Measurements from ENCODE around the gene AFF3.
"Not testable (repeated sequence)": the region's sequence is repeated elsewhere in the genome, so short reads cannot be mapped to it uniquely, and the experiment has no call there.

The AFF3 gene

GRCh38 chr2:100143286-100143685 is 896 bp upstream of the AFF3 start:
- DNase-seq = no peak

- DNase-seq = no peak
Observed at GRCh38 chr2:100141906-100142305, 484 bp downstream of the AFF3 start.

GRCh38 chr2:100140582-100140981 is 1.8 kb downstream of the AFF3 start:
- no peak for DNase-seq

- DNase-seq = no peak
Observed at GRCh38 chr2:100137866-100138570, 4.4 kb downstream of the AFF3 start.

- DNase-seq = no peak
Observed at GRCh38 chr2:100137318-100137717, 5.1 kb downstream of the AFF3 start.

- DNase-seq = no peak
Observed at GRCh38 chr2:100136310-100136709, 6.1 kb downstream of the AFF3 start.

- DNase-seq = no peak
Observed at GRCh38 chr2:100135415-100135814, 7.0 kb downstream of the AFF3 start.

GRCh38 chr2:100130595-100131391 is 11.6 kb downstream of the AFF3 start:
- no peak for DNase-seq

GRCh38 chr2:100126897-100127401 is 15.4 kb downstream of the AFF3 start:
- no peak for DNase-seq

- no peak for DNase-seq
Observed at GRCh38 chr2:100126201-100126600, 16.2 kb downstream of the AFF3 start.

- no peak for DNase-seq
Observed at GRCh38 chr2:100125626-100126025, 16.8 kb downstream of the AFF3 start.

GRCh38 chr2:100124761-100125160 is 17.6 kb downstream of the AFF3 start:
- no peak for DNase-seq

GRCh38 chr2:100121124-100121718 is 21.2 kb downstream of the AFF3 start:
- no peak for DNase-seq

GRCh38 chr2:100119235-100119634 is 23.2 kb downstream of the AFF3 start:
- DNase-seq = no peak

GRCh38 chr2:100113990-100114433 is 28.4 kb downstream of the AFF3 start:
- DNase-seq = no peak

GRCh38 chr2:100110614-100111000 is 31.8 kb downstream of the AFF3 start:
- DNase-seq = no peak

- DNase-seq = no peak
Observed at GRCh38 chr2:100109986-100110613, 32.3 kb downstream of the AFF3 start.

GRCh38 chr2:100108648-100109020 is 33.8 kb downstream of the AFF3 start:
- DNase-seq = not testable (repeated sequence)

GRCh38 chr2:100107906-100108647 is 34.3 kb downstream of the AFF3 start:
- no peak for DNase-seq

GRCh38 chr2:100107440-100107839 is 35.0 kb downstream of the AFF3 start:
- DNase-seq = no peak

- DNase-seq = no peak
Observed at GRCh38 chr2:100106460-100106859, 35.9 kb downstream of the AFF3 start.

- DNase-seq = no peak
Observed at GRCh38 chr2:100105678-100106054, 36.7 kb downstream of the AFF3 start.

Data from NCI-H1417 treated with DMSO at 0.1 percent for 48 hours (cell line).